GM19023 (cell line): ENCODE data around the gene CDC45.

Source experiments
- ATAC-seq: cut with Tn5 transposase; IDR thresholded peaks from one replicate; pipeline ENCODE4 v1.9.1; 2021; ENCODE audit warnings: mild to moderate bottlenecking, moderate library complexity; ENCODE audit not compliant: unreplicated experiment

CDC45 gene

GRCh38 chr22:19514831-19515565 is 35.3 kb downstream of the CDC45 start:
- no peak for ATAC-seq

- ATAC-seq, result no peak
Measured at GRCh38 chr22:19515654-19516377, 36.1 kb downstream of the CDC45 start.

GRCh38 chr22:19516378-19517170 is 36.9 kb downstream of the CDC45 start:
- no peak for ATAC-seq

DNA sequence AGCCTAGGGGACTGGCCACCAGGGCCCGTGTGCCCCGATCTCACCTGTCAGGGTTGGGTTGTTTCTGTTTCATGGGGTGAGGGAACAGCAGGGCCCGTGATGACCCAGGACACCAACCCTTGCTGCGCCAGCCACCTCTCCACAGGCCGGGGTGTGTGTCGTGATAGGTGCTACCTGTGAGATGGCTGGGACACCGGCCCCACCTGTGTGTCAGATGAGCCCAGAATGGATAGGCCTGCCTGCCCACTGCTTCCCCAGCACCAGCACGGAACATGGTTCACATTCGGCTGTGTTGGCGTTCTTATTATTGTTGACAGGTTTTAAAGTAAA is 37.4 kb downstream of the CDC45 start:
- ATAC-seq, result no peak

DNA sequence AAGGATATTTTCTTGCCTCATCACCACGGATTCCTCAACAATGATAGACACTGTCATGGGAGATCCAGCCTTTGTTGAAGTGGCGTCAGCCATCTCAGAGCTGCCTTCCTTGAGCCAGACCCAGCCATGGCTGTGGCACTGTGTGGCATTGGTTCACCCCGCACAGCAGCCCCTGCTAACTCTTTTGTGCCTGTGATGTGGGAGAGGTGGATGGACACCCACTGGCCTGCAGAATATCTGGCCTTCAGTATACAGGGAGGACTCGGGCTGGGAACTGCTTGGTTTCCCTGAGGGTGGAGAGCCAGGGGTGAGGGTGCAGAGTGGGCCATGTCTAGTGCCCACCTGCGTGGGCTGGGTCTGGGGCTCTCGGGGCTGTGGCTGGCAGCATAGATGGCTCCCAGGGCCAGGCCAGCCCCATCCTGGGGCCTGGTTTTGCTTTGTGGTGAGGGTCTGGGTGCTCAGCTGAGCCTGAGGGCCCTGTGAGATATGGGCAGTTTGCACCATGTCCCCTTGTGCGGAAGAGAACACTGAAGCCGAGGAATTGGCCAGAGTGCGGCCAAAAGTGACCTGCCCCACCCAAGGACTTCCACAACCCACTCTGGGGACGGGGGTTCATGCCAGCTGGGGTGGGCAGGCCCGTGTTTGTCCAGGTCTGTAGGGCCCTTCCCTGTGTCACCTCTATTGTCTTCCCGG is 38.3 kb downstream of the CDC45 start:
- no peak for ATAC-seq

DNA sequence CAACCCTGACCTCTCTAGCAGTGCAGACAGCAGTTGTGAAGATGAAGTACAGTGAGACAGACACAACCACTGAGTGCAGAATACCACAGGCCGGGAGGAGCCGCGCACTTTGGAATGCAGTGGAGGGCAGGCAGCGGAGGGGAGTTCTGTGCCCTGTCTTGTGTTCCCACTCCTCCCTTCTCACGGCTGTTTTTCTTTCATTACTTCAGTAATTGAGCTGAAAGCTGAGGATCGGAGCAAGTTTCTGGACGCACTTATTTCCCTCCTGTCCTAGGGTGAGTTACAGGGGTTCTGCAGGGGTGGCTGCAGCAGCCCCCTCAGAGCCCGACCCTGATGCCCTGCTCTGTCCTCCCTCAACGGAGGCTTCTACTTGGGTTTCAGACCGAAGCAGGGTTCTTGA is 38.9 kb downstream of the CDC45 start:
- no peak for ATAC-seq

GRCh38 chr22:19519041-19519926 is 39.6 kb downstream of the CDC45 start:
- no peak for ATAC-seq

- no peak for ATAC-seq
Measured at GRCh38 chr22:19520007-19520406, 40.3 kb downstream of the CDC45 start.

DNA sequence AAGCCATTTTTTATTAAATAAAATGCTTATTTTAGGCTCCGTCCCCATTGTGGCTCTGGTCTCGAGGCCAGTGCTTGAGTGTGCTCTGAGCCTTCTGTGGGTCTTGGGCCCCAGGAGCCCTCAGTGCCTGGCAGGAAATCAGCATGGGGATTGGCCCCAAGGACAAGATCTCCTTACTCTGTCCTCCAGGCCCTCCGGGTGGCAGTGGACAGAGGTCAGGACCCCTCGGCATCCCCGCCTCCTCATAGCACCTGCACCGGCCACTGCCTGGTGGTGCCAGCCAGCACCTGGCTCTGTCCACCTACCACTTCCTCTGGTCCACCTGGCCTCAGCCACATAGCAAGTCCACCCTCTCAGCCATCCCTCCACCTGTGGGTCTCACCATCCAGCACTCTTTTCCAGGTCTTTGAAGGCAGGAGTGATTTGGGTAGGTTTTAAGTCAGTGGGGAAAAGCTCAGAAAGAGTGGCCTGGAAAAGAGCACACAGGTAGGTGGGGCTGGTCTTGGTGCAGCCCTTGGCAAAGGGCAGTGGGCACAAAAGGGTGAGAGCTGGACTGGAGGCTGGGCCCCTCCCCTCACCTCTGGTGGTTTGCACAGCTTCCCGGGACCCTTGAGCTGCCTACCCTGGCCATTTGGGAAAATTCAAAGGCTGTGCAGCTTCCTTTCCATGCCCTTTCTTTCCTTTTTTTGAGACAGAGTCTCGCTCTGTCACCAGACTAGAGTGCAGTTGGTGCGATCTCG is 41.0 kb downstream of the CDC45 start:
- ATAC-seq, result no peak

DNA sequence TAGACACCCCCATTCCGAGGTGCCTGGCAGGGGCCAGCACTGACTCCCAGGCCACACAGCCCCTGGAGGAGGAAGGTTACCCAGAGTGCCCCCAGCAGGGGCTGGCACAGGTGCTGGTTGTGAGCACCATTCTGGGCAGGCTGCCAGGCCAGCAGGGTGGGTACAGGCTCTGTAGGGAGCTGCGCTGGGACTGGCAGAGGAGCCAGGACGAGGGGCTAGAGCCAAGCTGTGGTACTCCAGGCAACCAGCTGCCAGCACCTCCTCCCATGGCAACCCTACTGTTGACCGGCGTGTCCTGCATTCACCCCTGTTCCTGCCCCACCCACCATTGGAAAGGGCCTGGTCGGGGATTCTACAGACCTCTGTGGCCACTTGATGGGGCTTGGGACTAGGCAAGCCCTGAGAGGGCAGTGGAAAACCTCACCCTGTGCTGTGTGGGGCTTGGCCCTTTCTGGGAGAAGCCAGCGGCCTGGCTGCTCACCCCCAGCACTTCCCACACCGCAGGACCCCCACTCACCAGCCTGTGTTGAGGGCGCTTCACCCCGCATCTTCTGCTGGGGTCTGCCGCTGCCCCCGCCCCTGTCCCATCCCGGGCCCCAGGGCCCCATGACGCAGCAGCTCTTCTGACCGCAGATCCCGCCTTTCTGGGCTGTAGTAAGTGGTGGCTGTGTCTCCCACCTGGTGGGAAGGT is 42.6 kb downstream of the CDC45 start:
- ATAC-seq, result no peak

- no peak for ATAC-seq
Measured at GRCh38 chr22:19522881-19523239, 43.1 kb downstream of the CDC45 start.

- ATAC-seq, result no peak
Measured at GRCh38 chr22:19523240-19524169, 43.8 kb downstream of the CDC45 start.

DNA sequence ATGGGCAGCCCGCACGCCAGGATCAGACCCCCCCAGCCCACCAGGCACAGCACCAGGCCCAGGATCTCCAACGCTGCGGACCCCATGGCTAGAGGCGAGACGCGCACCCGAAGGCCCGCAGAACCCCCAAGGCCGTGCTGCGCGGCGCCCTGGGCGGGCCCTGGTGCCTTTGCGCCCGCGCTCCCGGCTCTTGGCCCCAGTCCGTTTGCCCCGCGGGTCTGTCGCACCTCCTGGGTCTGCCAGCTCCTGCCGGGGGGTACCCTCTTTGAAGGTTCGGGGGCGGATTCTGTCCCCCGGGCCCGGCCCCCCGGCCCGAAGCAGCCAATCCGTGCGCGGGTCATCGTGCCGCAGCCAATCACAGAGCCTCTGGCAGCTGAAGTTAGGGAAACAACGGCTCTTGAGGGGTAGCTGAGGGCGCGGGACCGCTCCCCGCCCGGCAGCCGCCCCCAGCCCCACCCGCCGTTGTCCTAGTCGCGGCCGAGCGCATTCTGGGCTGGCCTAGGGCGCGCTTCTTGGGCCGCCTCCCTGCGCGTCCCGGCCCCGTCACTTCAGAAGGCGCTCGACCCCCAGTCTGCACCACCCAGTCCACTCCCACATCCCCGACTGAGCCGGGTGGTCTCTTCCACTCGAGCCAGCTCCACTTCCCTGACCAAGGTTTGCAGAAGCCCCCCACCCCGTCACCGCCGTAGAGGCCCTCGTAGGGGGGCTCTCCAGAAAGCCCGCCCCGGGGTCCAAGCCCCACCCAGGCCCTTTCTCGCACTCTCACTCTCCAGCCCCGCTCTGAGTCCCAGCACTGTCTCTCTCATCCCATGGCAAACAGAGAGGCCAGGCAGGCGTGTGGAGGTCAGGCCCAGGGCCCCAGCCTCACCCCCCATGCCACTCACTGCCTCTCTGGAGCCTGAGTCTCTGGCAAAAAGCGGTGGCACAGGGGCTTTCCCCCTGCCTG is 44.7 kb downstream of the CDC45 start, which contains the start of gene CLDN5:
CLDN5 (minus strand) TSS at position 241 of the 946 bp plus-strand sequence; CDS start at position 86, 155 bp downstream.
- ATAC-seq, result no peak

GRCh38 chr22:19525116-19525660 is 45.5 kb downstream of the CDC45 start:
- ATAC-seq, result no peak

- ATAC-seq, result no peak
Measured at GRCh38 chr22:19525666-19526065, 45.9 kb downstream of the CDC45 start.

GRCh38 chr22:19526076-19526701 is 46.5 kb downstream of the CDC45 start:
- ATAC-seq, result no peak
